Measurements from ENCODE around the gene TBC1D19. TPM values are rescaled to one million over a fixed set of nuclear protein-coding genes. Genes with fewer than 3 reads are reported as not detected.
A peak's percentile ranks its signal among the peaks of the same experiment; 100 is the strongest.

TBC1D19 gene
- polyA plus RNA-seq, 1 experiment, result 37.0 TPM

DNA sequence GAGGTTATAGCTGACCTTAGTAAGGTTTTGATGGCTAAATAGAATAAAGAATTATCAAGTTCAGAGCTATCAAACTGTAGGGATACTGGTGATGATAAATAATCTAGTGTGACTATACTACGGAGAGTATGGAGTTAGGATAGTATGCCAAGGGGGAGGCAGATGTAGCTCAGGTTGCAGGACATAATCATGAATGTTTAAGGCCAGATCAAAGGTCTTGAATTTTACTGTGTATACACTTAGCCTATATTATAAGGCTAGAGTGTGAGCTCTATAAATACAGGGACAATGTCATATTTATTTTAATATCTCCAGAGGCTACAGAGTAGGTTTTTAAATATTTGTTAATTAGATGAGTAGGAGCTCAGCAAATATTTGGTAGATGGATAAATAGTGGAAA lies 145.7 kb downstream of the TBC1D19 start:
- Histone ChIP-seq H3K9me3 (ENCODE audit: control insufficient read depth, insufficient read depth, low read length) (no peaks in the 10 kb centered on the region), H3K27me3 (ENCODE audit: control insufficient read depth, insufficient read depth, low read length) (no peaks in the 10 kb centered on the region), H3K4me3 (ENCODE audit: low read depth, low read length) (no peak overlapping the region), H3K27ac (ENCODE audit: low read depth, low read length) (no peak overlapping the region)
- ChIA-PET POLR2A (no interaction called here), CTCF (interaction anchor here (1.0 to 1.1 kb wide), 2 partner anchors 10 to 271 kb away, joined by 3 to 4 read pairs; no protein-coding TSS in a partner anchor)
- no peak for DNase-seq (ENCODE audit: low read depth, low spot score)
- TF ChIP-seq, protein P1, sequence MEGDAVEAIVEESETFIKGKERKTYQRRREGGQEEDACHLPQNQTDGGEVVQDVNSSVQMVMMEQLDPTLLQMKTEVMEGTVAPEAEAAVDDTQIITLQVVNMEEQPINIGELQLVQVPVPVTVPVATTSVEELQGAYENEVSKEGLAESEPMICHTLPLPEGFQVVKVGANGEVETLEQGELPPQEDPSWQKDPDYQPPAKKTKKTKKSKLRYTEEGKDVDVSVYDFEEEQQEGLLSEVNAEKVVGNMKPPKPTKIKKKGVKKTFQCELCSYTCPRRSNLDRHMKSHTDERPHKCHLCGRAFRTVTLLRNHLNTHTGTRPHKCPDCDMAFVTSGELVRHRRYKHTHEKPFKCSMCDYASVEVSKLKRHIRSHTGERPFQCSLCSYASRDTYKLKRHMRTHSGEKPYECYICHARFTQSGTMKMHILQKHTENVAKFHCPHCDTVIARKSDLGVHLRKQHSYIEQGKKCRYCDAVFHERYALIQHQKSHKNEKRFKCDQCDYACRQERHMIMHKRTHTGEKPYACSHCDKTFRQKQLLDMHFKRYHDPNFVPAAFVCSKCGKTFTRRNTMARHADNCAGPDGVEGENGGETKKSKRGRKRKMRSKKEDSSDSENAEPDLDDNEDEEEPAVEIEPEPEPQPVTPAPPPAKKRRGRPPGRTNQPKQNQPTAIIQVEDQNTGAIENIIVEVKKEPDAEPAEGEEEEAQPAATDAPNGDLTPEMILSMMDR (IDR thresholded peaks at IDR 0.05; ENCODE audit: low read depth, low read length), result no peak

DNA sequence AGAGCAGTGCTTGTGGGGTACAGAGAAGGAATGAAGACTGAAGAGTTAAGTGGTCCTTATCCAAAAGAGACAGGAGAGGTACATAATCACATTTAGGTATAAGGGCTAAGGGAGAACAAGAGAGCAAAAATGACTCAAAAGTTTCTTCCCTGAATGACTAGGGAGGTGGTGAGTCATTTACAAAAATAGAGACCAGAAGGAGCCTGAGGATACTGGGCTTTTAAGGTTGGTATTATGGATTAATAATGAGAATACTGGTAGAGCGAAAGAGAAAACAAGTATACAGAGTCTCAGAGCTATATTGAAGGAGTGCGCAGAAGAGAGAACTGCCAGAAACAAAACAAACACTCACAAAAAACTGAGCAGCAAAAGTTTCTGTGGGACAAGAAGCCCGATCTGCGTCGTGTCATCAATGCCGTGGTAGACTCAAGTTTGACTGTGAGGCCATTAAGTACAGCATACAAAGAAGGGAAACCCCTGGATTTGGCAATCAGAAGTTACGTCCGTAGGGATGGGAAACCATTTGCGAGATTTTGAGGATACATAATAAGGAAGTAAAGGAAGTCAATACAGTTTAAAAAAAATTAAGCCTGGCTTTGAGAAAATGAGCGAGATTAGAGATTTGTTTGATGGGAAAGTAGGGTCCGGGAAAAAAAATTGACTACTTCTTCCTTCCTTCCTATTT lies 147.6 kb downstream of the TBC1D19 start:
- ChIA-PET CTCF (interaction anchor here (1.6 kb wide), 1 partner anchor 404 kb away, joined by 4 read pairs; no protein-coding TSS in a partner anchor), POLR2A (no interaction called here)
- Histone ChIP-seq H3K9me3 (ENCODE audit: control insufficient read depth, insufficient read depth, low read length) (no peaks in the 10 kb centered on the region), H3K27ac (ENCODE audit: low read depth, low read length) (no peak overlapping the region), H3K27me3 (ENCODE audit: control insufficient read depth, insufficient read depth, low read length) (no peaks in the 10 kb centered on the region), H3K4me3 (ENCODE audit: low read depth, low read length) (no peak overlapping the region)
- TF ChIP-seq, protein P1 (IDR thresholded peaks at IDR 0.05; ENCODE audit: low read depth, low read length), result no peak
- DNase-seq (ENCODE audit: low read depth, low spot score), result no peak

DNA sequence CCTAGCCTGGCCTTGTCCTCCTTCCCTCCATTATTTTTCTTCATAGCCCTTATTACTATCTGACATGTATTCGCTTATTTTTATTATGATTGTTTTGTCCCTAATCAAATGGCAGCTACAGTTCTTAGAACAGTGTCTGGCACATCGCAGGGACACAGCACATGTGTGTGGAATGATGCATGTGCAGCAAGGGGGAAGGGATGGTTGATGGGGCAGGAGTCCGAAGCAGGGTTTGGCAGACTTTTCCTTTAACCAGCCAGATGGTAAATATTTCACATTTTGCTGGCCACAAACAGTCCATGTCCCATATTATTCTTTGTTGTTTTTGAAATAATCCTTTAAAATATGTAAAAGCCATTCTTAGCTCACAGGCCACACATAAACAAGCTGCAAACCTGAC lies 148.5 kb downstream of the TBC1D19 start:
- H3K27ac ChIP-seq (ENCODE audit: low read depth, low read length), result no peak overlapping the region
- H3K27me3 ChIP-seq (ENCODE audit: control insufficient read depth, insufficient read depth, low read length), result no peaks in the 10 kb centered on the region
- POLR2A ChIA-PET, result no interaction called here
- H3K4me3 ChIP-seq (ENCODE audit: low read depth, low read length), result no peak overlapping the region
- CTCF ChIA-PET, result interaction anchor here (1.6 kb wide), 1 partner anchor 405 kb away, joined by 4 read pairs; no protein-coding TSS in a partner anchor
- no peak for DNase-seq (ENCODE audit: low read depth, low spot score)
- H3K9me3 ChIP-seq (ENCODE audit: control insufficient read depth, insufficient read depth, low read length), result no peaks in the 10 kb centered on the region
- TF ChIP-seq, protein P1 (IDR thresholded peaks at IDR 0.05; ENCODE audit: low read depth, low read length), result no peak

DNA sequence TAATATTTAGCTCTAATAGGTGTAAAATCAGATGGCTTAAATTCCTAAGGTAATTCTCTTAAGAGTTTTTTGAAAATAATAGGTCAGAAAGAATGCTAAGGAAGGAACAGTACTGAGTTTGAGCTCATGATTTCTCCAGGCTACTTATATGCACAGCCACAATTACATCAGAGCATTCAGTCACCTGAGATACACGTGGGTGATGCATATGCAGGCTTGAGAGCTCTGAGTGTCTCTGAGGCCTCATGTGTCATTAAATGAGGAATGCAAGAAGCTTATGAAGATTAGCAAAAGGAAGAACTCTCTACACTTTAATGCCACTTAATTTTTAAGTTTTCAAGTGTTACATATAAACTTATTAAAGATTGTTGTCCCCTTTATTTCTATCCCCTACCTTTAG lies 152.7 kb downstream of the TBC1D19 start:
- H3K9me3 ChIP-seq (ENCODE audit: control insufficient read depth, insufficient read depth, low read length), result no peaks in the 10 kb centered on the region
- no peaks in the 10 kb centered on the region for H3K27me3 ChIP-seq (ENCODE audit: control insufficient read depth, insufficient read depth, low read length)
- H3K4me3 ChIP-seq (ENCODE audit: low read depth, low read length), result no peak overlapping the region
- CTCF ChIA-PET, result no interaction called here
- no peak overlapping the region for H3K27ac ChIP-seq (ENCODE audit: low read depth, low read length)
- POLR2A ChIA-PET, result no interaction called here
- no peak for DNase-seq (ENCODE audit: low read depth, low spot score)
- TF ChIP-seq, protein P1 (IDR thresholded peaks at IDR 0.05; ENCODE audit: low read depth, low read length), result no peak

DNA sequence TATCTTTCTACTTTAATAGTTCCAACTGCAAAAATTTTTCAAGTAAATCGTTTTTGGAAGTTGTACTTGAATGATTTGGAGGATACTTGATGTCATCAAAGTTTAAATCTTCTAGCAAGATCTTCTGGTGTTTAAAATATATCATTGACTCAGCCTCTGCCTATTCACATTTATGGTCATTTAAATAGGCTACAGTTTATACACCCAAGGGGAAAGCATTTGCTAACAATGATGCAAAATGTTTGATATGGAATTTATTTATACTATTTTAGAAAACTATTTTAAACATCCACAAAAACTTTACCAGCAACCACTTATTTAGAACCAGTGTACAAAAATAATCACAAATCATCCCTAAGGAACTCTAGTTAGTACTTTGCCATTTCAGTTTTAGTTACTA lies 153.5 kb downstream of the TBC1D19 start:
- no peaks in the 10 kb centered on the region for H3K27me3 ChIP-seq (ENCODE audit: control insufficient read depth, insufficient read depth, low read length)
- DNase-seq (ENCODE audit: low read depth, low spot score), result peak; percentile 38
- TF ChIP-seq, protein P1 (IDR thresholded peaks at IDR 0.05; ENCODE audit: low read depth, low read length), result no peak
- no peaks in the 10 kb centered on the region for H3K9me3 ChIP-seq (ENCODE audit: control insufficient read depth, insufficient read depth, low read length)
- no peak overlapping the region for H3K4me3 ChIP-seq (ENCODE audit: low read depth, low read length)
- H3K27ac ChIP-seq (ENCODE audit: low read depth, low read length), result no peak overlapping the region
- POLR2A ChIA-PET, result no interaction called here
- CTCF ChIA-PET, result no interaction called here
